ENCODE measurements around the gene SFMBT2.

DNA sequence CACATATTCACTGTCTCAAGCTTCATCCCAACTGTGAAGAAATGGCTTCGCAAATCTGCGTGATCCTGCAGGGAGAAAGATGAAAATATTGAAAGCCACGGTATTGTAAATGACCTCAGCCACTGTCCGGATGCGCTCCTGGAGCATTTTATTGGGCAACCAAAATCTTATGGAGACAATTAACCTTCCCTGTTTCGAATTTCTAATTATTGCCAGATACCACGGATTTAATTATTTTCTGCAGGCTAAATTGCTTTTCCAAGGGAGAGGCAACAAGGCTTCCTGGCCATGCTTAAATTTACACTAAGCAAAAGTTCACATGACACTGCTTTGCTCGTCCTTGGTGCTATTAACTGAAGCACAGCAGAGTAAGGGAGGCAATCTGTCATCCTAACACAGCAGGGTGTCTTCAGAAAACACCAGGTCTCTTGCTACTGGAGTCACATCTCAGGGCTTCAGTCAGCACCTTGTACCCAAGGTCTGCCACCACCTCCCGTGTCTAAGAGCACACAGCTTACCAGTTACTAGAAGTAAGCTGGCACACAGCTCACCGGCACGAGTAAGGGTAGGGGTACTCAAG is 162.2 kb downstream of the SFMBT2 start:
- TF ChIP-seq BHLHE40 (IDR thresholded peaks at IDR 0.05; ENCODE audit: low read depth, low read length) (no peak), POLR2A (IDR thresholded peaks at IDR 0.05; ENCODE audit: low read depth, low read length) (no peak), SMC3 (IDR thresholded peaks at IDR 0.05; ENCODE audit: low read depth, low read length) (no peak), RCOR1 (IDR thresholded peaks at IDR 0.05; ENCODE audit: insufficient replicate concordance, low read length) (no peak), RAD21 (IDR thresholded peaks at IDR 0.05; ENCODE audit: low read length) (no peak), FOS (IDR thresholded peaks at IDR 0.05; ENCODE audit: low read depth, low read length) (no peak)
- TF ChIP-seq, protein P1, sequence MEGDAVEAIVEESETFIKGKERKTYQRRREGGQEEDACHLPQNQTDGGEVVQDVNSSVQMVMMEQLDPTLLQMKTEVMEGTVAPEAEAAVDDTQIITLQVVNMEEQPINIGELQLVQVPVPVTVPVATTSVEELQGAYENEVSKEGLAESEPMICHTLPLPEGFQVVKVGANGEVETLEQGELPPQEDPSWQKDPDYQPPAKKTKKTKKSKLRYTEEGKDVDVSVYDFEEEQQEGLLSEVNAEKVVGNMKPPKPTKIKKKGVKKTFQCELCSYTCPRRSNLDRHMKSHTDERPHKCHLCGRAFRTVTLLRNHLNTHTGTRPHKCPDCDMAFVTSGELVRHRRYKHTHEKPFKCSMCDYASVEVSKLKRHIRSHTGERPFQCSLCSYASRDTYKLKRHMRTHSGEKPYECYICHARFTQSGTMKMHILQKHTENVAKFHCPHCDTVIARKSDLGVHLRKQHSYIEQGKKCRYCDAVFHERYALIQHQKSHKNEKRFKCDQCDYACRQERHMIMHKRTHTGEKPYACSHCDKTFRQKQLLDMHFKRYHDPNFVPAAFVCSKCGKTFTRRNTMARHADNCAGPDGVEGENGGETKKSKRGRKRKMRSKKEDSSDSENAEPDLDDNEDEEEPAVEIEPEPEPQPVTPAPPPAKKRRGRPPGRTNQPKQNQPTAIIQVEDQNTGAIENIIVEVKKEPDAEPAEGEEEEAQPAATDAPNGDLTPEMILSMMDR (conservative IDR thresholded peaks at IDR 0.05; ENCODE audit: low read depth, low read length), result no peak

Data from IMR-90 (cell line).